GM19397 (cell line): ENCODE measurements around the gene HDAC1.

Source experiments
- ATAC-seq: cut with Tn5 transposase; IDR thresholded peaks from one replicate; pipeline ENCODE4 v1.9.1; 2021; ENCODE audit warnings: mild to moderate bottlenecking, moderate library complexity; ENCODE audit not compliant: unreplicated experiment

The HDAC1 gene

DNA sequence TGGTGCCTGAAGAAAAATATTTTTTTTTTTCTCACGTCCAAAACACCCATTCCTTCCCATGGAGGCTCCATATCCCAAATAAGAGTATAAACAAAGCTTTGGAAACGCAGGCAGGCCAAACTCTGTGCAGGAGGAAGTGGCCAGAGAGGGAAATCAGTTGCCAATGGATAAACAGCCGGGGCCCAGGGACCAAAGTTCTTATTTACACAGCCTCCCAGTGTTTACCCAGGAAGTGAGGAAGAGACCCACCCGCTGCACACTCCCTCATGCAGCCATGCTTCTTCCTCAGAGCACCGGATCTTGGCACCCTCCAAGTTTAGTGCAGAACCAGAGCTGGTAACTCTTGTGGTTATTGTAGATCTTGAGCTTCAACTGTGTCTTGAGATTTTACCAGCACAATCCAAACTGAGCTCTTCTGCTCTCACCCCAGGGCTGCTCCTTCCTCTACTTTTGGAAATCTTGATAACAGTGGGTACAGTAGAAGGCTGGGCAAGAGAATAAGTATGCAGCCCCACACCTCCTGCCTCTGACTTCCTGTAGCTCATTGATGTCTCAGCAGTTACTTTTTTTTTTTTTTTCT is 29.9 kb downstream of the HDAC1 start:
- ATAC-seq, result no peak

DNA sequence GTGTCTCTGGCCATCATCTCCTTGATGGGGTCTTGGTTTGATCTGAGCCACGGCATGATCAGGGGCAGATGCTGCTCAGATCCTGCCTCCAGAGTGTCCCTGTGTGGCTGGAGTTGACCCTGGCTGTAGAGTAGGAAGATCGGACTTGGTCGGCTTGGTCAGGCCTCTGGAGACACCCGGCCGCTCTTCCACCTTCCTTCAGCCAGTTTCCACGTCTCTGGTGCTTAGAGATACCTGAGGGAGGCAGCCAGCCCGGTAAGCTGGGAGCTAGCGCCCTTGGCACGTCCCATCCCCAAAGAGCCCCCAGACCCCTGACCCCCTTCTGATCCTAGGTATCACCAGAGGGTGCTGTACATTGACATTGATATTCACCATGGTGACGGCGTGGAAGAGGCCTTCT is 35.3 kb downstream of the HDAC1 start:
- ATAC-seq, result no peak

DNA sequence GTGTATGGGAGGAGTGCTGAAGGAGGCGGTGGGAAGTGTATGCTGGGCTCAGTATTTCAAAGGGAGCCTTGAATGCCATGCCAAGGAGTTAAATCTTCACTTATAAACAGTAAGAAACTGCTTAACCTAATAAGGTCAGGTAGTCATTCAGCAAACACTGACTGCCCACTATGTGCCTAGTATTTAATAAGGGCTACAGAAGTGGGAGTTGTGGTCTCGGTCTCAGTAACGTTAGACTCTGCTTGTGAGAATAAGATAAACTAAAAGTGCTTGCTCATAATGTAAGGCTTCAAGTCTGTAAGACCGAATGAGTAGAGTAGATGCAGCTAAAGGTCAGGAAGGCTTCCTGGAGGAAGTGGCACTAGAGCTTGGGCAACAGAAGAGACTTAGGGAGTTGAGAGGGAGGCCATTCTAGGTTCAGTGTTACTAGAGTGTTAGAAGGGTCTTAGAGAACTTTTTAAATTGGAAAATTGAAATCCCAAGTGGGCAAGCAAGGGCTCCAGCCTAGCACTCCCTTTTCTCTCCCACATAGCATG is 38.1 kb downstream of the HDAC1 start:
- ATAC-seq, result no peak

DNA sequence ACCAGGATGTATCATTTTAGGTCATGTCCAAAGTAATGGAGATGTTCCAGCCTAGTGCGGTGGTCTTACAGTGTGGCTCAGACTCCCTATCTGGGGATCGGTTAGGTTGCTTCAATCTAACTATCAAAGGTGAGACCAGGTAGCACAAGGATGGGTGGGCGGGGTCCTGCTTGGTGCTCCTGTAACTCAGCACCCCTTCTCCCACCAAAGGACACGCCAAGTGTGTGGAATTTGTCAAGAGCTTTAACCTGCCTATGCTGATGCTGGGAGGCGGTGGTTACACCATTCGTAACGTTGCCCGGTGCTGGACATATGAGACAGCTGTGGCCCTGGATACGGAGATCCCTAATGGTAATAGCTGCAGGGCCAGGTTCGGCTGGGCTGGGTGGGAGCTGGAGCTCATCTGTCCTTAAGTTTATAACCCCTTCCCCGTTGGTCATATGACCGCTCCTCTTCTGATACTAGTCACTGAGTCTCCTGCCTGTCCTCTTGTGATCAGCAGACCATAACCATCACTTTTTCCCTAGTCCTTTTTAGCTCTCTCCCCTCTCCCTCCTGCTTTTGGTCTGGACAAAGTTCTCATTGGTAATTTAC is 38.8 kb downstream of the HDAC1 start:
- ATAC-seq, result no peak

DNA sequence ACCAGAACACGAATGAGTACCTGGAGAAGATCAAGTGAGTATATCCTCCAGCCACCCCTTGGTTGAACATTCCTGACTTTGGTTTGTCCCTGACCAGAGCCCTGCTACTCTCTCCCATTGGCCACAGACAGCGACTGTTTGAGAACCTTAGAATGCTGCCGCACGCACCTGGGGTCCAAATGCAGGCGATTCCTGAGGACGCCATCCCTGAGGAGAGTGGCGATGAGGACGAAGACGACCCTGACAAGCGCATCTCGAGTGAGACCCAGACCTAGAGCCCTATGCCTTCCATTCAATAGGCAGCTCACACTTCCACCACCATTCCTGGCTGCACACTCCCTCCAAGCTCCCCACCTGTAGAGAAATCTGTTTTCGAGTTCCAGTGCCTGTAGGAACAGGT is 39.7 kb downstream of the HDAC1 start:
- no peak for ATAC-seq

DNA sequence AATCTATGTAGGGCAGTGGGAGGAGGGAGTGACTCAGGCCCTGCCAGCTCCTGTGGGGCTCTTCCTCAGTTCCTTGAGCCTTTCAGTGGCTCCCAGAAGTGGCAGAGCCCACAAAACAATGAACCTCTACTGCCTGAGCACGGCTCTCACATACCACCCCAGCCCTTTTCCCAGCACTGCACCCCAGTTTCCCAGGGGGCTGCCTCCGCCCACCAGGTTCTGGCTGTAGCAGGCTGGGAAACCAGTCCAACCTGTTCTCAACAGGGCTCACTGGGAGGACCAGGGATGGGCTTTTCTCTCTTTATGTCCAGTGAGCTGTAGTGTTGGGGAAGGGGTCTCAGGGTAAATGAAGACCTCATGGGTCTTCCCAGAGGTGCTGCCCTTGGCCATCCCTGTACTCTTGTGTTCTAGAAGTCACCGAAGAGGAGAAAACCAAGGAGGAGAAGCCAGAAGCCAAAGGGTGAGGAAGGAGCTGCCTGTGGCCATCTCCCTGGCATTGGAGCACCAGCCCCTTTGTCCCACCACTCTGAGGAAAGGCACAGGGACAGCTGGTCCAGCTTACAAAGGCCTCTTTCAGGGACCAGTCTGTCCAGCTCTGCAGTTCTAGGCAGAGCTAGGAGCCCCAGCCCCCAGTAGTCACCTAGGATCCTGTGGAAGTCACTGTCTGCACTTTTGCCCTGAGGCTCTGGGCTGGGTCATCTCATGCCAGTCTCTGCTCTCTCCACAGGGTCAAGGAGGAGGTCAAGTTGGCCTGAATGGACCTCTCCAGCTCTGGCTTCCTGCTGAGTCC is 40.6 kb downstream of the HDAC1 start:
- ATAC-seq, result no peak

DNA sequence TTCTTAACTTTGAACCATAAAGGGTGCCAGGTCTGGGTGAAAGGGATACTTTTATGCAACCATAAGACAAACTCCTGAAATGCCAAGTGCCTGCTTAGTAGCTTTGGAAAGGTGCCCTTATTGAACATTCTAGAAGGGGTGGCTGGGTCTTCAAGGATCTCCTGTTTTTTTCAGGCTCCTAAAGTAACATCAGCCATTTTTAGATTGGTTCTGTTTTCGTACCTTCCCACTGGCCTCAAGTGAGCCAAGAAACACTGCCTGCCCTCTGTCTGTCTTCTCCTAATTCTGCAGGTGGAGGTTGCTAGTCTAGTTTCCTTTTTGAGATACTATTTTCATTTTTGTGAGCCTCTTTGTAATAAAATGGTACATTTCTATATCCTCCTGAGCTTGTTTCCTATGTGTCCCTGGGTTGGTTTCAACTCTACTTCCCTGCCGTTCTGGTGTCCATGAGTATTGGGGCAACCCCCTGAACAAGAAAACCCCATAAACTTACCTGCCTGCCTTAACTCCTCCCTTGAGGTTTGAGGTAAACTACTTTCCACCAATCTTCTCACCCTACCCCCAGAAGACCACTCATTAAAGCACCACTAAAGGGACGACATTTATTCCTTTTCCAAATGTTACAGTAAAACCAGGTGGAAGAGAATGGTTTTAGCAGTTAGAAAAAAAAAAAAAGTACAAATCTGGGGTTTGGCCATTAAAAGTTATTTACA is 41.5 kb downstream of the HDAC1 start:
- ATAC-seq, result no peak

DNA sequence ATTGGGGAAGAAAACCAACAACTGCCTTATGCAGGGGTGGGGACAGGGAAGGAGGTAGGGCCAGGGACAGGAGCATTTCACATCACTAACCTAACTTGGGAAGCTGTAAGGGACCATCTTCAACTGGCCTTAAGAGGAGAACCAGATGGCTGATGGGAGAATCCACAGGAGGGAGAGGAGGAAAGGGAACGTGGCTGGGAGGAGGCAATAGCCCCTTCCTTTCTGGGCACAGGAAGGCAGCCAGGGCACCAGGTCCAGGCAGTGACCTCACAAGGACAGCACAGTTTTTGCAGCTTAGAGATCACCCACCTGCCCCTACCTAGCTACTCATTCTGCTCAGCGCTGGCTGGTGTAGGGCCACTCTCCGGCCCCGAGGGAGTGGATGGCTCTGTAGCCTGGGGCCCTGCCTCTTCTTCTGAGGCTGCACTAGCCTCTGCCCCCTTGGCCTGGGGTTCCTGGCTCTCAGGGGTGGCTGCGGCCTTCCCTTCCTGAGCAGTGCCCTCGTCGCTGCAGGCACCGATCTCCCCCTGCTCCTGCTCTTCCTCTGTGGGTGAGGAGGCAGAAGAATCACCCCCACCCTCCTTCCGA is 42.5 kb downstream of the HDAC1 start:
- no peak for ATAC-seq

DNA sequence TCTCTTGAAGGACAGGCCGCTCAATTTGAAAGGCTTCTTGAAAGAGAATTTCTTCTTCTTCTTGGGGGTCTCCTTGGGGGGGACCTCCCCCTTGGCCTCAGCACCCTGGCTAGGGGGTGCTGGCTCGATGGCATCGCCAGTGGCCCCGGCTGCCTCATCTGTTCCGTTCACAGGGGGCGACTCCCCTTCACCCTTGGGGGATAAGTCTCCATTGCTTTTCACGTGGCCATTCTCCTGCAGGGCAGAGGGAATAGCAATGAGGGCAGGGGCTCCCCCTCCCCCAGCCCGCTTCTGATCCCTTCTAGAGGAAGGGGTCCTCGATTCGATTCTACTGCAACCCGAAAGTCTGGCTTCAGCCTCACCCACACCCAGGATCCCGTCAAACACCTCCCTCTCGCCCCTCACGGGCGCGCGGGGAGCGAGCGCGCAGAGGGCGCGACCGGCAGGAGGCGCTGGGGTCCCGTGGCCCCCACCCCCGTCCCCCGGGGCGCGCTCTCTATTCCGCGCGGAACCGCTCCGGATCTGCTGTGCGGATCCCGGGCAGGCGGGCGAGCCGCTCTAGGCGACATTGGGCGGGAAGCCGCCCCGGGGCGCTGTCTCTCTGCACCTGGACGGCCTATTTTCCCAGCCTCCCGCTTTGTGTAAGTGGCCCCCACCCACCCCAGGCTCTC is 43.1 kb downstream of the HDAC1 start:
- ATAC-seq, result peak; percentile 21

DNA sequence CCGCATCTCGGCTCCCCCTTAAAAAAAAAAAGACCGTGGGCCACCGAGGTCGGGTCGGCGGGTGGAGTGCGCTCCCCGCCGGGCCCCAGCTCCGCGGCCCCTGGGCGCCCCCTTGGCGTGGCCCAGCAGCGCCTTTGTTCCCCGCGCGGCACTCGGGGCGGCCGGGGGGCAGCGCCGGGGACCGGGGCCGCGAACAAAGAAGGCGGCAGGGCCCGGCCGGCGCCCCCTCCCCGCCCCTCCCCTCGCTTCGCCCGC is 43.6 kb downstream of the HDAC1 start:
- ATAC-seq, result peak; percentile 12

DNA sequence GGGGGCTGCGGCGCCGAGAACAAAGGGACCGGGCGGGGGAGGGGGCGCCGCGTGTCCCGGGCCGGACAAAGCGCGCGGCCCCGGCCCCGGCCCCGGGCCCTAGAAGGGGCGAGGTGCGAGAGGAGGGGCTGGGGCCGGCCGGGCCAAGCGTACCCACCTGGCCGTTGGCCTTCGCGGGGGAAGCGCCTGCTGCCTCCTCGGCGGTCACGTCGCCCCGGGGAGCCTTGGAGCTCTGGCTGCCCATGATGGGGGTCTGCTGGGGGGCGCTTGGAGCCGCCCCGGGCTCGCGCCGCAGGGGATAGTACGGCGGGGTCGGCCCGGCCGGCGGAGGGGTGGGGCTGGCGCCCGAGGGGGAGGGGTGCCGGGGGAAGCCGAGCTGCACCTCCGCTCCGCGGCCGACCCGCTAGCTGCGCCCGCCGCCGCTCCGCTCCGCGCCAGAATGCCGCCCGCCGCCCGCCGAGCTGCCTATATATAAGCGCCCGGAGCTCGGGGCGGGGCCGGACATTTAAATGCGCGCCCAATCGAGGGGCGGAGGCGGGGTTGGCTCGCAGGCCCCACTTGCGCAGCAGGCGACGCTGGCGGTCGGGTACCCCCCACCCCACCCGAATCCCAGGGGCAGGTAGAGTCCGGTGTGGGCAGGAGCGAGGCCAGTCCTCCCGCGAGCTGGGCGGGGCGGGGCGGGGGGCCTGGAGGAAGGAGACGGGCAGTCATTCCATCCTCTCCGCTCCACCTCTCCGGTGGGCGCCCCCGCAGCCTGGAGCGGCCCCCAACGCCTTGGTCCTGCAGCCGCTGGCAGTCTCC is 44.1 kb downstream of the HDAC1 start, which contains the start of gene MARCKSL1:
Gene MARCKSL1 (minus strand): TSS at position 444 of the 801 bp plus-strand sequence. CDS start 200 bp downstream, at position 244.
- peak; percentile 44 for ATAC-seq

DNA sequence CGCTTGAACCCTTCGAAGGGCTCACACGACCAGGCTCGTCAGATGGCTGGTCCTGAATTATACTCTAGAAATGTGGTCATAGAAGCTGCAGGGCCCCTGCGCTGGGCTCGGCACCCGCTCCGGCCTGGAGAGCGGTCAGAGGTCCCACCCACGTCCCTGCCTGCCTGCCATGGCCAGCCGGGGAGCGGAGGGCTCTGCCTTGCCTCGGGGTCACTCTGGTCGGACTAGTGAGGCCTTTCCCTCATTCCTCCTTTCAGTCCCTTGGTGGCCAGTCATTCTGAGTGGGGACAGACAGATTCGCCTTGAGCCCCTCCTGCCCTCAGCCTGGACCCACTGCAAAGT is 44.7 kb downstream of the HDAC1 start:
- no peak for ATAC-seq

DNA sequence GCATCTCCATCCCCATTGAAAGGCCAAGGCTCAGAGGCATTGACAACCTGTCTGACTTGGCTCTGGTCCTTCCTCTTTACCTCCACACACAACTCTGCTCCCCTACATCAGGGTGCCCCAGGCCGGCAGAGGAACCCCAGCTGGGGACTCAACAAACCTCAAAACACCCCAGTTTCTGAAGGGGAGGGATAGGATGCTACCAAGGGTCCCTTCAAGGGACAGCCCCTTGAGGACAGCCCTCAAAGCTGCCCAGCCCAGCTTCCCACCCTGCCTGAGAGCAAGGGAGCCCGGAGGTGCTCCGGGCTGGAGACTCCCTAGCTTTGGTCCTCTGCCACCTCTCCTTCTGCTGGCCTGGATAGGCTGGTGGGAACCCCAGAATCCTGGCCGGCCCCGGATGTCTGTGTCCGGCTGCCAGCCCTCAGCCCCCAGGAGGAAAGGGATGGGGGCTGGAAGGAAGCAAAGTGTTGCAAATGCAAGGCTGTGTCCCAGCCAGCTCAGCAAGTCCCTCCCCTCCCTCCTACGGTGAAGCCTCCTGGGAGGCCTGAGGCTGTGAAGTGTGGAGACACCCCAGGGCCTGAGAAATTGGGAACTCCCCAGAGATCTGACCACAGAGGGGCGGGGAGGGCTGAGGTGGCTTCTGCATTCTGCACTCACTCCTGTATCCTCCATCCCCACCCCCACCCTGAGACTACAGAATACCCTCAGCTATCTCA is 45.2 kb downstream of the HDAC1 start:
- ATAC-seq, result no peak

DNA sequence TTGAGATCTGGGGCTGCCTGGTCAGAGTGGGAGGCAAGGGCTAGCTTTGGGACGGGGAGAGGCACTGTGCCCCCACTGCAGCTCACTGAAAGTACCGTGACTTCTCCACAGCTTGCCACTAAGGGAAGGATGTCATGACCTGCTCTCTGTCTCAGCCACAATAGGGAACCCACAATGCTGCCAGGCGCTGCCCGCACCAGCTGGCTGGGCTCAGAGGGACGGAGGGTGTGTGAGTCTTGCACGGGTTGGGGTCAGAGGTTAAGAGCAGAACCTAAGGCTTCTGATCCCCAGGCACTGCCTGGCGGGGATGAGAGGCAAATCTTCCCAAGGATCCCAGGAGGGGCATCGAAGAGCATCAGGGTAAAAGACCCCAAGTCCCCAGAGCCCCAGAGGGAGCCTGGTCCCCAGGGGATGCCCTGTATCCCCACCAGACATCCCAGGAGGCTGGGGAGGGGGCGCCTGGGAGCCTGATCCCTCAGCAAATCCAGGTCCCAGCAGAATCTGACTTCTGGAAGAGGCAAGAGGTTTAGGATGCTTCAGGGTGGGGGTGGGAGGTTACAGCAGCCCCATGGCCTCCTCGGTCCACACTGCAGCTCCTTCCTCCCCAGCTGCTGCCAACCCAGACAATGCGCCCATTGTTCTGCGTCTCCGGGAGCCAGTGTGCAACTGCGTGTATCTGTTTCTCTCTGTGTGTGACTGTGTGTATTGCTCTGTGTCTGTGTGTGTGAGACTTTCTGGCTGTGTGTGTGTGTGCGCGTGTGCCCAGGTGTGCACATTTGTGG is 46.2 kb downstream of the HDAC1 start:
- no peak for ATAC-seq

DNA sequence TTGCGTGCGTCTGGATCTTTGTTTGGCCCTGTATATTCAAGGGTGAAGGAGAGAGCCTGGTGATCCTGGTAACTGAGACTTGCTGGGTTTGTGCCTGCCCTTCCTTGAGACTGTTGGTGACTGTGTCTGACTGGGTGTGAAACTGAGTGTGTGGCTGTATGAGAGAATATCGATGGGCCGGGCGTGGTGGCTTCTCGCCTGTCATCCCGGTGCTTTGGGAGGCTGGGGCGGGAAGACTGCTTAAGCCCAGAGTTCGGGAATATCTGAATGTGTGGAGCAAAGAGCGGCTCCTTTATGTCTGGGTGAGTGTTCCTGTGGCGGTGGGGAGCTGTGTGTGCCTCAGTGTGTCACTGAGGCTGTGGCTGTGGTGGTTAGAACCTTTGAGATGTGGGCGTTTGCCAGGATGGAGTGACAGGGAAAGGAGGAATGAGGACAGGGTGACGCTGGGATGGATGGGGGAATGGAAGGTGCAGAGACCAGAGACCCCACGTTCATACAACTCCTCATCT is 46.8 kb downstream of the HDAC1 start:
- ATAC-seq, result no peak

DNA sequence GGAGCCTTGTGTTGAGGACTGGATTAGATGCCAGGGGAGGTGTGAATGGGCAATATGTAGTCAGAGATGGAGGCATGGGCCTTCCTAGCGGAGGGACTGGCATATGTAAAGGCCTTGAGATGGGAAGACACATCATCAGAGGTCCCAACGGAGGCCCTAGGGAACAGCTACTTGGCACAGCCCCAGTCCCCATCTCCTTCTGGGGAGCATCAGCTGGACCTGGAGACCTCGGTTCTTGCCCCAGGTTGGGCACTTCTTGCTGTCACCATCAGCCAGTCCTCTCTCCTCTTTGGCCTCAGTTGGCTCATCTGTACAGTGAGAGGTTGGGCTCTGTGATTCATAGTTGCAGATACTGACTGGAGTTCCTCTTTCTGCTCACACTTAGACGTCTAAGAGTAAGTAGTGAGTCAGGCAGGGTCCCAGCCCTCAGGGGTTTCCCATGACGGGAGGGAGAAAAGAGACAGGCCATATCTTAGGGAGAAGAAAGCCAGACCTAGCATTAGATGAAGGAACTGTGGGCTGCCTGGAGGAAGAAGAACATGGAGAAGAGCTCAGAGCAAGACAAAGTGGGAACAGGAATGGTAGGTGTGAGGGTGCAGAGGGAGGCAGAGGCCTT is 47.6 kb downstream of the HDAC1 start:
- no peak for ATAC-seq

DNA sequence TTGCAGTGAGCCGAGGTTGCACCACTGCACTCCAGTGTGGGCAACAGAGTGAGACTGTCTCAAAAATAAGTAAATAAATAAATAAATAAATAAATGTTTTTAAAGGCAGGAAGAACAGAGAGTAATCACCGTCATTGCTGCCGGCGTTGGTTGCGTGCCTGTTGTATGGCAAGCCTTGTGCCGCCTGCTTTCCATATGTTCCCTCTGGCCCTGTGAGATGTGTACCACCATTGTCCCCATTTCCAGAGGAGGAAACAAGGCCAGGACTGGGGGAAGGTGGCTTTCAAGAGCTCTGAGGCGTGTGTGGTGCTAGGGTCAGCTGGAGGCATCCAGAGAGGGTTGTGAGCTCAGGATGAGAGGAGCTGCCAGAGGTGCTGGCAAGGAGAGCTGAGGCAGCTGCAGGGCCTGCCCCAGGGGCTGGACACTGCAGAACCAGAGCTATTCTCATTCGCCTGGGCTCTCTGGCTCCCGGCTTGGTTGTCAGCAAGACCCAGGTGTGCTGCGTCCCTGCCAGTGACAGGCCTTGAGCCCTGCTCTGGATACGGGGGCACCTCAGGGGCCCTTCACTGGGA is 49.4 kb downstream of the HDAC1 start:
- no peak for ATAC-seq

DNA sequence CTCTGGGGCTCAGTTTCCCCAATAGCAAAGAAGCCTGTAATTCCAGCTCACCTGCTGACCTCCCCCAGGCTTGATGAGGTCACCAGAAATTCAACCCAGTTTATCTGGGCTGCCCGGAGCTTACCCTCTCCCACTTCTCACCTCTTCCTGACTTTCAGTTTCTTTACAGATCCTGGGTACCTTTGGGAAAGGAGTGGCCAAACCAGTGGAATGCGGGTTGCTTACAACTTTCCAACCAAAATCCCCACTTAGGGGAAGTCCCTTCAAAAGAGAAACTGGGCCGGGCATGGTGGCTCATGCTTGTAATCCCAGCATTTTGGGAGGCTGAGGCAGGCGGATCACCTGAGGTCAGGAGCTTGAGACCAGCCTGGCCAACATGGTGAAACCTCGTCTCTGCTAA is 50.1 kb downstream of the HDAC1 start:
- ATAC-seq, result no peak
